ENCODE measurements around the gene C11orf16. TPM values are rescaled to one million over a fixed set of nuclear protein-coding genes. Genes with fewer than 3 reads are reported as not detected.
"Not testable (repeated sequence)": the region's sequence is repeated elsewhere in the genome, so short reads cannot be mapped to it uniquely, and the experiment has no call there.

The C11orf16 gene
- total RNA-seq, 4 donors from 2014 or later: not detected

DNA sequence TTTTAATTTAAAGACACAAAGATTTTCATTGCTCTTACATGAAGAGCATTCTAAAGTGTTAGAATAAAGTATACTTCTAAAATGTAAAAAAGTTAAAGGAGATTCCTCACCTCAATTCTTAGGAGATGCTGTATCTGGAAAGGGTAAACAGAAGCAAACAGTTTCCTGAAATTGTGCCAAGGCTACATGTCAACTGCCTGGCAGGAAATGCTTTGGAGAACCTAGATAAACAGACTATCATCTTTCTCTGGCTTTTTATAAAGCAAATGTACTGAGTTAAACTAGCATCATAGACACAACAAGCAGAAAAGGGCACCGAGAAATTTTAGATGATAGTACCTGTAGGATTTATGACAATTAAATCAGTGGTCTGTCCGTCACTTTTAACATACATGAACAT is 46.4 kb downstream of the C11orf16 start:
- intact Hi-C loops (cut with DNase I; ENCODE audit: low total_unique reads): no loop called here
- in situ Hi-C loops (cut with MboI; ENCODE audit: low pct_ligation_motif_present in 1 of 4, low pct_unique_long_range_greater_than_20kb in 1 of 4, low sequenced_read_pairs in 3 of 4): no loop called here
- TF ChIP-seq POLR2AphosphoS5 (IDR thresholded peaks at IDR 0.05) (no peak), POLR2A (IDR thresholded peaks at IDR 0.05) (no peak), EP300 (IDR thresholded peaks at IDR 0.05; ENCODE audit: low read depth) (no peak)
- TF ChIP-seq, protein P1, sequence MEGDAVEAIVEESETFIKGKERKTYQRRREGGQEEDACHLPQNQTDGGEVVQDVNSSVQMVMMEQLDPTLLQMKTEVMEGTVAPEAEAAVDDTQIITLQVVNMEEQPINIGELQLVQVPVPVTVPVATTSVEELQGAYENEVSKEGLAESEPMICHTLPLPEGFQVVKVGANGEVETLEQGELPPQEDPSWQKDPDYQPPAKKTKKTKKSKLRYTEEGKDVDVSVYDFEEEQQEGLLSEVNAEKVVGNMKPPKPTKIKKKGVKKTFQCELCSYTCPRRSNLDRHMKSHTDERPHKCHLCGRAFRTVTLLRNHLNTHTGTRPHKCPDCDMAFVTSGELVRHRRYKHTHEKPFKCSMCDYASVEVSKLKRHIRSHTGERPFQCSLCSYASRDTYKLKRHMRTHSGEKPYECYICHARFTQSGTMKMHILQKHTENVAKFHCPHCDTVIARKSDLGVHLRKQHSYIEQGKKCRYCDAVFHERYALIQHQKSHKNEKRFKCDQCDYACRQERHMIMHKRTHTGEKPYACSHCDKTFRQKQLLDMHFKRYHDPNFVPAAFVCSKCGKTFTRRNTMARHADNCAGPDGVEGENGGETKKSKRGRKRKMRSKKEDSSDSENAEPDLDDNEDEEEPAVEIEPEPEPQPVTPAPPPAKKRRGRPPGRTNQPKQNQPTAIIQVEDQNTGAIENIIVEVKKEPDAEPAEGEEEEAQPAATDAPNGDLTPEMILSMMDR (IDR thresholded peaks at IDR 0.05): no peak
- Histone ChIP-seq H3K36me3 (no peaks in the 10 kb centered on the region), H3K4me3 (no peak overlapping the region), H3K27ac (no peak overlapping the region), H3K27me3 (no peaks in the 10 kb centered on the region), H3K4me1 (no peaks in the 10 kb centered on the region), H3K9me3 (no peaks in the 10 kb centered on the region)
- 55 to 58% methylated on average over 2 of the region's 2 CpGs for WGBS, 2 donors (ENCODE audit: low coverage in 1 of 2)
- no peak for DNase-seq

DNA sequence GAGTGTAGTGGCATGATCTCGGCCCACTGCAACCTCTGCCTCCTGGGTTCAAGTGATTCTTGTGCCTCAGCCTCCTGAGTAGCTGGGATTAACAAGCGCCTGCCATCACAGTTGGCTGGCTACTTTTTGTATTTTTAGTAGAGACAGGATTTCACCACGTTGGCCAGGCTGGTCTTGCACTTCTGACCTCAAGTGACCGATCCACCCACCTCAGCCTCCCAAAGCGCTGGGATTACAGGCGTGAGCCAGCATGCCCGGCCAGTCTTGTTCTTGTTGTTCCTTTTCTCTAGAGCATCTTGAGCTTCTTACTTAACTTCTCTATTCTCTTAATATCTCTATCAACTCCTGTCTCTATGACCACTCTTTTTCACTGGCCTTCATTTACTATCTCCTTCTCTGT is 51.2 kb downstream of the C11orf16 start:
- H3K4me1 ChIP-seq; intact Hi-C loops (cut with DNase I; ENCODE audit: low total_unique reads); DNase-seq; H3K27me3 ChIP-seq; H3K36me3 ChIP-seq; H3K9me3 ChIP-seq; in situ Hi-C loops (cut with MboI; ENCODE audit: low pct_ligation_motif_present in 1 of 4, low pct_unique_long_range_greater_than_20kb in 1 of 4, low sequenced_read_pairs in 3 of 4); H3K27ac ChIP-seq; H3K4me3 ChIP-seq: not testable (repeated sequence)
- 84 to 90% methylated on average over 7 of the region's 7 CpGs for WGBS, 2 donors (ENCODE audit: low coverage in 1 of 2)

DNA sequence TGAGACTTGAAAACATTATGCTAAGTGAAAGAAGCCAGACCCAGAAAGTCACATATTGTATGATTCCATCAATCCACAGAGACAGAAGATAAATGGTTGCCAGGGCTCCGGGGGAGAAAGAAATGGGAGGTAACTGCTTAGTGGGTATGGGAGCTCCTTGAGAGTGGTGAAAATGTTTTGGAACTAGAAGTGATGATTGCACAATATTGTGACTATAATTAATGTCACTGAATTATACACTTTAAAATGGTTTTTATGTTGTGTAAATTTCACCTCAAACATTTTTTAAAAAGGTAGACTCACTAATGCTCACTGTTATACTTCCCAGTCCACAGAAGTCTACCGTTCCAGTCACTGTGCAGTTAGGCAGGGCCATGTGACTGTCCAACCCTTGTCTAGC is 54.0 kb downstream of the C11orf16 start:
- Histone ChIP-seq H3K4me3 (no peak overlapping the region), H3K36me3 (no peaks in the 10 kb centered on the region), H3K27me3 (no peaks in the 10 kb centered on the region), H3K9me3 (no peaks in the 10 kb centered on the region), H3K4me1 (peaks cover 0 to 8% (median 0%) of the 10 kb centered on the region in 4 donors), H3K27ac (no peak overlapping the region)
- DNase-seq: no peak
- in situ Hi-C loops (cut with MboI; ENCODE audit: low pct_ligation_motif_present in 1 of 4, low pct_unique_long_range_greater_than_20kb in 1 of 4, low sequenced_read_pairs in 3 of 4) (no loop called here), intact Hi-C loops (cut with DNase I; ENCODE audit: low total_unique reads) (no loop called here)
- 86 to 92% methylated on average over 1 to 2 of the region's 2 CpGs for WGBS, 2 donors (ENCODE audit: low coverage in 1 of 2)
- TF ChIP-seq POLR2AphosphoS5 (IDR thresholded peaks at IDR 0.05) (no peak), POLR2A (IDR thresholded peaks at IDR 0.05) (no peak), EP300 (IDR thresholded peaks at IDR 0.05; ENCODE audit: low read depth) (no peak)
- TF ChIP-seq, protein P1 (IDR thresholded peaks at IDR 0.05): no peak

DNA sequence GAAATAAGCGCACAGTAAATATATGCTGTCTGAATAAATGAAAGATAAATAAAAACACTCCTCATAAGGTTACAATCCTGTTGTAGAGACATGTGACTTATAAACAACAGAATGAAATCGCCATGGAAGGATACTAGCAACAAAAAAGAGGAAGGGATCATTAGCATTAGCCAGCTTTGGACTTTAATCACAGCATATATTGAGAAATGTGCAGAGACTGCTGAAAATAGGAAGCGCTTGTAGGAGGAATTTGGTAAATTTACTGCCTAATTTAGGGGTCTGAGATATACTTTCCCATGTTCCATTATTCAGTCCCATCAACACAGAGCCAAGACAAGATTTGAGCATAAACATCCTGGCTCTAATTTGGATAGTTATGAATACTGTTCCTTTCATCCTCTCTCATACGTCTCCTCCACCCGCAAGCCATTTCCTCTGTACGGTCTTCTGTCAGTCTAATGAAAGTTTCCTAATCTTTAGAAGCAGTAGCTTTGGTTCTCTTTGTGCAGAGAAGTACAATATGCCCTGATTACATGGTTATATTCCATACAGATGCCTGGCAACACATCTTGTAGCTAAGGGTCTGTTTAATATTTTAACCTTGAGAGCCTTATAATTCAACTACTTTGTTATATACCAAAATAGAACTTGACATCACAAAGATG is 58.9 kb downstream of the C11orf16 start:
- TF ChIP-seq EP300 (IDR thresholded peaks at IDR 0.05; ENCODE audit: low read depth) (no peak), POLR2AphosphoS5 (IDR thresholded peaks at IDR 0.05) (no peak), POLR2A (IDR thresholded peaks at IDR 0.05) (no peak)
- TF ChIP-seq, protein P1 (IDR thresholded peaks at IDR 0.05): no peak
- in situ Hi-C loops (cut with MboI; ENCODE audit: low pct_ligation_motif_present in 1 of 4, low pct_unique_long_range_greater_than_20kb in 1 of 4, low sequenced_read_pairs in 3 of 4): no loop called here
- H3K9me3 ChIP-seq: no peaks in the 10 kb centered on the region
- no peaks in the 10 kb centered on the region for H3K36me3 ChIP-seq
- no peak overlapping the region for H3K4me3 ChIP-seq
- 36 to 53% methylated on average over 6 of the region's 6 CpGs for WGBS, 2 donors (ENCODE audit: low coverage in 1 of 2)
- DNase-seq: no peak
- H3K4me1 ChIP-seq: peaks cover 0 to 49% (median 6%) of the 10 kb centered on the region in 4 donors
- peaks cover 9% of the 10 kb centered on the region for H3K27me3 ChIP-seq
- intact Hi-C loops (cut with DNase I; ENCODE audit: low total_unique reads): no loop called here
- H3K27ac ChIP-seq: peak overlapping the region; percentile 0 to 40 (median 26)

DNA sequence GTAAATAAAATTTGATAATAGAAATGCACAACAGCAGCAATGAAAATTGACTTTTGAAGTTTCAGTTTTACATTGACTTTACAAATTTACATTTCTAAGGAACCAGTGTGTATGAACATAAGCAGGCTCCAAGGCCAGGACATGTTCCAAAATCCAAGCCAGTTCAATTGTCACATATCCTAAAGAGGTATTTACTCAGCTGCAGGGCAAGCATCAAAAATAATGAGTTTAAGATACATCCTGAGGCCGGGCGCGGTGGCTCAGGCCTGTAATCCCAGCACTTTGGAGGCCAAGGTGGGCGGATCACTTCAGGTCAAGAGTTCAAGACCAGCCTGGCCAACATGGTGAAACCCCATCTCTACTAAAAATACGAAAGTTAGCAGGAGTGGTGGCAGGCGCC is 60.8 kb downstream of the C11orf16 start:
- Histone ChIP-seq H3K27ac (peak overlapping the region; percentile 87 to 93 (median 92)), H3K4me3 (peak overlapping the region in 1 of 4 donors; percentile 95), H3K4me1 (peaks cover 0 to 66% (median 10%) of the 10 kb centered on the region in 4 donors), H3K9me3 (no peaks in the 10 kb centered on the region), H3K27me3 (peaks cover 9% of the 10 kb centered on the region), H3K36me3 (no peaks in the 10 kb centered on the region)
- no peak for DNase-seq
- intact Hi-C loops (cut with DNase I; ENCODE audit: low total_unique reads): no loop called here
- in situ Hi-C loops (cut with MboI; ENCODE audit: low pct_ligation_motif_present in 1 of 4, low pct_unique_long_range_greater_than_20kb in 1 of 4, low sequenced_read_pairs in 3 of 4): no loop called here
- TF ChIP-seq POLR2AphosphoS5 (IDR thresholded peaks at IDR 0.05) (no peak), POLR2A (IDR thresholded peaks at IDR 0.05) (no peak), EP300 (IDR thresholded peaks at IDR 0.05; ENCODE audit: low read depth) (no peak)
- TF ChIP-seq, protein P1 (IDR thresholded peaks at IDR 0.05): no peak
- WGBS, 2 donors (ENCODE audit: low coverage in 1 of 2): 80% methylated on average over 6 of the region's 6 CpGs; no CpG with 5 or more reads in 1 of the 2 donors

All from transverse colon (tissue), 4 donors.